ENCODE data around the gene U2SURP.

- no peak for TF ChIP-seq CTCF (IDR thresholded peaks at IDR 0.05)
- no peak for TF ChIP-seq EZH2phosphoT487 (IDR thresholded peaks at IDR 0.05)
- no peak for TF ChIP-seq EZH2 (IDR thresholded peaks at IDR 0.05)
Observed at GRCh38 chr3:143080196-143080595, 78.8 kb downstream of the U2SURP start.
